Measurements from ENCODE around the gene VTI1A.
A peak's percentile ranks its signal among the peaks of the same experiment; 100 is the strongest.

Gene VTI1A

GRCh38 chr10:112639298-112639697 lies 192.3 kb downstream of the VTI1A start:
- no peak for DNase-seq (ENCODE audit: low read depth in 2 of 2)

DNA sequence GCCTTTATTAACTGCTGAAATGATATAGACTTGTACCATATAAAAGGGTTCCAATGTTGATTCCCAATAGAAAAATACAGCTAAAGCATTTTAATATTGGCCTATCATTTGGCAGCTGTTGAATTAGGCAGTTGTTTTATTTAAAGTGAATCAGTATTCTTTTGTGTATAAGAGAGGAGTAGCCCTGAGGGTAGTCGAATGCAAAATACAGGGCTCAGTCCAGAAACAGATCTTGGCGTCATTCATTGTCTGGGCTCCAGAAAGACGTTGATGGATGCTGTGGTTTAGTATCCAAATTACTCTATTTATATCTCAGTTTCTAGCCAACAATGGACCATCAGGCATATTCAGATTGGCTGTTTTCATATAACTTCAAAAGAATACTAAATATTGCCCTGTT lies 193.6 kb downstream of the VTI1A start:
- DNase-seq (ENCODE audit: low read depth in 2 of 2), result no peak

DNA sequence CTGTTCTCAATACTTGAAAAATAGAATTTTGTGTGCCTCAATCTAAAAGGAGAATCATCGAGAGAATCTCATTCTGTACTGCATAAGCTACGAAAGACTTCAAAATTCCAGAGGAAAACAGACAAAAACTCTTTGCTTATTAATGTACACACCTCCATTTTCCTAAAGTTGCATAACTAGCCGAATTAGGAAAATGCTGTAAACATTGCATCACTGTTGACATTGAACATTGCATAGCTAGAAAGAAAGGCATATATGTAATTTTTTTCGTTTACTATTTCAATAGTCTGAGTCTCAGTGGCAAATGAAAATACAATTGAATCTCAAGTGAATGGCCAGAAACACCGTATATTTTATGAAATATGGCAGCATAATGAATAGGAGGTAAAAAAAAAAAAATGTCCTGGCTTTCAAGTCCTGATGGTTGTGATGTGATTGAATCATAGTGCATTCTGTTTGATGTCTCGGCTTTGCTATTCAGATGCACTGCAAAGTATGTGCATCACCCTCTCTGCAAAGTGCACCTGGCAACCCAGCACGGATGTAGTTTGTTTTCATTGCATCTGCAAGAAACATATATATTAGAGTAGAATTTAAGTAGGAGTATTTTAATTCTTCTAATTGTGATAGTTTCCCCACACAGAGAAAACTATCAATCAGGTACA lies 196.7 kb downstream of the VTI1A start:
- no peak for DNase-seq (ENCODE audit: low read depth in 2 of 2)

DNA sequence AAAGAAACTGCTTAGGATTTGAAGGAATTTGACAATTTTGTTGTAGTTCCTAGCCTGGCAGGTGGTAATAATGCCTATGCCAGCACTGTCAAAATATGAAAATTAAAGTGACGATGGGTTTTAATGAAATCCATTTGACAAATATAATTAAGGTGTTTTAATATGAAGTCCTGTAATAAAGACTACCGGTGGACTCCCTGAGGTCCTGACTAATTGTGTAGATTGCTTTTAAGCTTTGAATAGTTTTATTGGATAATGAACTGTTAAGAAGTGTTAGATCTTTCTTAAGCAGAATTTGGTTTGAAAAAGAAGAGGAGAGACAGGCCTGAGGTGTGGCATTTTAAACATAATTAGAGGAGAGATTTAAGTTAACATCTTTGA lies 197.2 kb downstream of the VTI1A start:
- DNase-seq (ENCODE audit: low read depth in 2 of 2), result no peak

- DNase-seq (ENCODE audit: low read depth in 2 of 2), result no peak
Observed at GRCh38 chr10:112649006-112649821, 202.2 kb downstream of the VTI1A start.

DNA sequence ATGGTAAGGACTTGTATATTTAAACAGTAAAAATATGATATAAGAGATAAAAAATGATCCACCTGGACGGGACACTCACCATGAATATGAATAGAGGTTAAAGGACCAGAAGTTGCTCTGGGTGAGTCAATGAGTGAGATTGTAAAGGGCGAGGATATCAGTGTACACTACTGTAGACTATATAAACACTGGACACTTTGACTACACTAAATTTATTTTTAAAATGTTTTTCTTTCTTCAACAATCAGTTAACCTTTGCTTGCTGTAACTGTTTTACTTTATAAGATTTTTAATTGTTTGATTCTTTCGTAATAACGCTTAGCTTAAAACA lies 202.8 kb downstream of the VTI1A start:
- DNase-seq (ENCODE audit: low read depth in 2 of 2), result no peak

- no peak for DNase-seq (ENCODE audit: low read depth in 2 of 2)
Observed at GRCh38 chr10:112650588-112651030, 203.6 kb downstream of the VTI1A start.

DNA sequence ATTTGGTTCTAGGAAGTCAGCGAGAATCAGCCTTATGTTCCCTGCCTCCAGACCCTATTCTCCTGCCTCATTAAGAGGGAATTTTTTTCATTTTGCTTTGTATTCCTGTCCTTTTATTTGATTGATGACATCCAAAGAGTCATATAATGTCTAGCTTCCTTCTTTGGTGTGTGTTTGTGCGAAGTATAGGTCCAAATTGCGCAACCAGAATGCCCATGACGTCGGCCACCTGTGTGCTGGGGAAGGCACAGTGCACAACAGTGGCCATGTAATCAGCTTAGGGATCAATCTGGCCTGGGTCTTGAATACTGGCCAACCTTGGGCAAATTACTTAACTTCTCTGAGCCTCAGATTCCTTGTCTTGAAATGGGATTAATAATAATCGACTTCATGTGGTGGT lies 206.2 kb downstream of the VTI1A start:
- no peak for DNase-seq (ENCODE audit: low read depth in 2 of 2)

- no peak for DNase-seq (ENCODE audit: low read depth in 2 of 2)
Observed at GRCh38 chr10:112653851-112654250, 206.8 kb downstream of the VTI1A start.

GRCh38 chr10:112654794-112655193 lies 207.8 kb downstream of the VTI1A start:
- DNase-seq (ENCODE audit: low read depth in 2 of 2), result no peak

DNA sequence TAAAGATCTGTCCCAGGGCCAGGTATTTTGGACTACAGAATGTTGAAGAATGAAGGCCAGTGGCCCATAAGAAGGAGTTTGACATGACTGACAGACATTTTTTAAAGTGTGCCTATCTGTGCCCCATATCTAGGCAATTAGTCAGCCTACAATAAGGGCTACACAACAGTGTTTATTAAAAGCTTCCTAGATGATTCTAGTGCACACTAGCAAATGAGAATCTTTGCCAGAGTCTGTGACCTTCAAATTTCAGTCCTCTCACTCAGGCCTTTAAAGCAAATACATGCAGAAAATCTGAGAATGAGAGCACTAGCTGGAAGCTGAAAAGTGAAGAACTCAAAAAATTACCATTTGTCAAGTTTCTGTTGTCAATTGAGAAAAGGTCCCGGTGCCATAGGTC lies 208.7 kb downstream of the VTI1A start:
- DNase-seq (ENCODE audit: low read depth in 2 of 2), result no peak

GRCh38 chr10:112658465-112658864 lies 211.4 kb downstream of the VTI1A start:
- no peak for DNase-seq (ENCODE audit: low read depth in 2 of 2)

DNA sequence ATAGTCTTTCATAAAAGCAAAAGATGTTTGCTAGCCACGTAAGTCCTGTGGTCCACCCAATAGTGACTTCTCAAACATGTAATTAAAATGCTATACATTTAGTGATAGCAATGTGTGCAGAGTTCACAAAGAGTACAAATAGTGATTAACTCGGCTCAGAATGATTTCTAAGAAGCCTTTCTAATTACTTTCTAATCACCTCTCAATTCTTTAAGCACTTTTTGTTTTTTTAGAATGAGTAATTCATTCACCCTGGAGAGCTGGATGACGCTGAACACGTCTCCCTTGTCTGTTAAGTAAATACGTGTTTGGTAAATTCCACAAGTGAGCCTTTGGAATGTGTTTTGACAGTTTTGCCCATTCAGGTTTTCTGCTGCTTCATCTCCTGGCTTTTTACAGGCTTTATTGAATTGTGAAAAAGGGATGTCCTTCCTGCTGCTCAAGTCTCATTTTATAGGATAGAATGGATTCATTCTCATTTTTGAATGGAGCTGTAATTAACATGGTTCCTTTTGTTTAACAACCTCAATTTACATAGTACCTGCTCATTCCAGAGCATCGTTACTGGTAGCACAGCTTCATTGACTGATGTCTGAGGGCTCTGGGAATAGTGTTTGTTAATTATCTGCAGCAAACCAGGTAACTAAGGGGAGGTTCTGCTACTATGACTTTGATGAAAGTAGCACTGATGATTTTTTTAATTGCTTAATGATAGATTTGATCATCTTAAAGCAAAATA lies 212.1 kb downstream of the VTI1A start:
- no peak for DNase-seq (ENCODE audit: low read depth in 2 of 2)

GRCh38 chr10:112663234-112664125 lies 216.5 kb downstream of the VTI1A start:
- DNase-seq (ENCODE audit: low read depth in 2 of 2), result no peak

DNA sequence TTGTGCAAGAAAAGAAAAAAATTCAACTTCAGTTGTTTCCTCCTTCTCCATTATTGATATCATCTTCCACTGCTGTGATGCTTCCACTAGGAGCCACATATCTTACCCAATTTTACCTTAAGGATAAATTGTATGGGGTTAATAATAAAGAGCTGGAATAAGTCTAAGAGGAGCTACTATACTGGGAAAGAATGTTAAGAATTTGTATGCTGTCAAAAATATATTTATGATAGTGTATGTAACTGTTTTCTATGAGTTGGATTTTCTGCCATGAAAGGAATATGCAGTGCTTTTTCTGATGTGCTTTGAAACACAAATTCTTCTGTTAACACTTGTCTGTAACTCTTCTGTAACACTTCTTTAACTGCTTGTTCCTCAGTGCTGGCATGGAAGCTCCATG lies 219.1 kb downstream of the VTI1A start:
- DNase-seq (ENCODE audit: low read depth in 2 of 2), result peak in 1 of 2 experiments; percentile 19

- DNase-seq (ENCODE audit: low read depth in 2 of 2), result no peak
Observed at GRCh38 chr10:112669989-112670388, 223.0 kb downstream of the VTI1A start.

- no peak for DNase-seq (ENCODE audit: low read depth in 2 of 2)
Observed at GRCh38 chr10:112671743-112672142, 224.7 kb downstream of the VTI1A start.

DNA sequence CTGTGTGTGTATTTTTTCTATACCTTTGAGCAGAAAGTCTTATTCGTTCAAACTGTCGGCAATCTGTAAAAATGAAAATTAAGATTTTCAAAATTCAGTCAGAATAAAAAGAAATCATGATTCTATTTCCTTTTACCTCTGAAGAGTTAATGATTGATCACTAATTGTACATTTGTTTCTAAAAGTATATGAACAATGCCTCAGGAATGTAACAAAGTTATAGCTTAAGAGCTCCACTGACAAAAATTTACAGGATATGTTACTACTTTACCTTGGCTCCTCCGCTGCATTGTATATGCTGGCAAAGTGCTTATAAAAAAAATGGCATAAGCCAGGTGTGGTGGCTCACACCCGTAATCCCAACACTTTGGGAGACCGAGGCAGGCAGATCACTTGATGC lies 225.7 kb downstream of the VTI1A start:
- no peak for DNase-seq (ENCODE audit: low read depth in 2 of 2)

GRCh38 chr10:112675560-112676083 lies 228.6 kb downstream of the VTI1A start:
- no peak for DNase-seq (ENCODE audit: low read depth in 2 of 2)

GRCh38 chr10:112677689-112678088 lies 230.7 kb downstream of the VTI1A start:
- DNase-seq (ENCODE audit: low read depth in 2 of 2), result no peak

GRCh38 chr10:112678581-112678980 lies 231.6 kb downstream of the VTI1A start:
- DNase-seq (ENCODE audit: low read depth in 2 of 2), result no peak

DNA sequence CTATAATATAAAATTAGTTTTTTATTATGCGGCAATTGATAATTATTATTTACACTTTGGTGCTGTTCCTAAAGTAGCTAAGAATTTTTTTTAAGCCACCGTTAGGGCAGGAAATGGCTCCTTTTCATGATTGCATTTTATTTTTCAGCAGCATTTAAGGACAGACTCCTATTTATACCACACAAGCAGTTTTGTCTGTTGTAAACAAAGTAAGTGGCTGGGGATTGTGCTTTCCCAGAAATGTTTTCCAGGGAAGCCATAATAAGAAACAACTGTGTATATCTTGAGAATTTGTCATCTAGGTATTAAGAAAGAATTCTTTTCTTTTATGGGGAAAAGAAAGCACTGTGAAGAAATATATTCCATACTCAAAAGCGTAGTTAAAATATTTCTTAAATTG lies 232.0 kb downstream of the VTI1A start:
- no peak for DNase-seq (ENCODE audit: low read depth in 2 of 2)
